HepG2 (cell line): ENCODE results near the gene GPATCH4. TPM values are rescaled to one million over a fixed set of nuclear protein-coding genes. Genes with fewer than 3 reads are reported as not detected.

Source experiments
- ADNP ChIP-seq: sonication (generic); formaldehyde crosslinking; IDR thresholded peaks from 2 replicates; pipeline ENCODE4 v1.4.0; 2020; ENCODE audit warnings: missing genetic modification reagents
- ARID2 ChIP-seq: sonication (generic); formaldehyde crosslinking; IDR thresholded peaks from 2 replicates; pipeline ENCODE4 v1.8.1; 2022; ENCODE audit warnings: mild to moderate bottlenecking, missing genetic modification reagents, borderline replicate concordance
- CC2D1A ChIP-seq: sonication (generic); formaldehyde crosslinking; IDR thresholded peaks from 2 replicates; pipeline ENCODE4 v1.8.1; 2023; ENCODE audit warnings: mild to moderate bottlenecking, missing genetic modification reagents
- GFI1 ChIP-seq: sonication (generic); formaldehyde crosslinking; IDR thresholded peaks from 2 replicates; pipeline ENCODE4 v1.5.0; 2020; ENCODE audit warnings: missing genetic modification reagents, mild to moderate bottlenecking, borderline replicate concordance
- HNRNPL ChIP-seq: fragments of 200-400 bp; formaldehyde crosslinking; IDR thresholded peaks from 2 replicates; pipeline ENCODE4 v1.6.1; 2017; ENCODE audit warnings: mild to moderate bottlenecking, low read depth, low read length
- ISX ChIP-seq: sonication (generic); formaldehyde crosslinking; conservative IDR thresholded peaks from 2 replicates; pipeline ENCODE4 v1.5.0; 2020; ENCODE audit warnings: missing genetic modification reagents
- SMAD3 ChIP-seq: sonication (generic); formaldehyde crosslinking; IDR thresholded peaks from 2 replicates; pipeline ENCODE4 v1.4.0; 2020; ENCODE audit warnings: missing genetic modification reagents
- SMARCE1 ChIP-seq: fragments of 450-650 bp; IDR thresholded peaks from 2 replicates; pipeline ENCODE4 v1.6.1; 2017; ENCODE audit warnings: borderline replicate concordance
- ZBED4 ChIP-seq: sonication (generic); formaldehyde crosslinking; IDR thresholded peaks from 2 replicates; pipeline ENCODE4 v1.4.0; 2020; ENCODE audit warnings: missing genetic modification reagents, borderline replicate concordance
- ZBTB37 ChIP-seq: sonication (generic); formaldehyde crosslinking; IDR thresholded peaks from 2 replicates; pipeline ENCODE4 v1.4.0; 2020; ENCODE audit warnings: mild to moderate bottlenecking, missing genetic modification reagents
- ZMYM2 ChIP-seq: sonication (generic); formaldehyde crosslinking; IDR thresholded peaks from 2 replicates; pipeline ENCODE4 v1.8.0; 2022; ENCODE audit warnings: mild to moderate bottlenecking, missing genetic modification reagents
- ZMYM4 ChIP-seq: sonication (generic); formaldehyde crosslinking; IDR thresholded peaks from 2 replicates; pipeline ENCODE4 v1.8.1; 2023; ENCODE audit warnings: mild to moderate bottlenecking, missing genetic modification reagents
- ZNF121 ChIP-seq: sonication (generic); formaldehyde crosslinking; IDR thresholded peaks from 2 replicates; pipeline ENCODE4 v1.5.0; 2020; ENCODE audit warnings: mild to moderate bottlenecking, missing genetic modification reagents
- ZNF282 ChIP-seq: fragments of 450-650 bp; IDR thresholded peaks from 2 replicates; pipeline ENCODE4 v1.6.1; 2018; ENCODE audit not compliant: partially characterized antibody
- ZNF317 ChIP-seq: sonication (generic); formaldehyde crosslinking; IDR thresholded peaks from 2 replicates; pipeline ENCODE4 v1.5.0; 2020; ENCODE audit warnings: mild to moderate bottlenecking, missing genetic modification reagents
- ZNF350 ChIP-seq: sonication (generic); formaldehyde crosslinking; IDR thresholded peaks from 2 replicates; pipeline ENCODE4 v1.4.0; 2020; ENCODE audit warnings: mild to moderate bottlenecking, low read depth, missing genetic modification reagents, borderline replicate concordance
- ZNF432 ChIP-seq: sonication (generic); formaldehyde crosslinking; IDR thresholded peaks from 2 replicates; pipeline ENCODE4 v1.5.0; 2020; ENCODE audit warnings: missing genetic modification reagents, mild to moderate bottlenecking, borderline replicate concordance
- ZNF816 ChIP-seq: sonication (generic); formaldehyde crosslinking; IDR thresholded peaks from 2 replicates; pipeline ENCODE4 v1.8.0; 2022; ENCODE audit warnings: missing genetic modification reagents, mild to moderate bottlenecking, borderline replicate concordance
- polyA plus RNA-seq, 8 experiments: library from polyadenylated mRNA; depleted of rRNA in 3 of 8; stranded (reverse) in 7 of 8; unstranded in 1 of 8; fragments of >200 nt; fragmentation: Illumina TruSeq in 4 of 8; extraction: Trizol in 4 of 8; gene quantifications; 2 replicates each; pipeline versions ENCODE4 v1.2.1 to v1.2.3, GENCODE V29; 2011 to 2016; ENCODE audit warnings: low read depth in 4 of 8, missing spikeins in 1 of 8, mixed read lengths in 1 of 8; ENCODE audit not compliant: insufficient read depth in 1 of 8
- total RNA-seq, 5 experiments: library from RNA; depleted of rRNA; stranded (reverse); fragments of >200 nt; fragmentation: Illumina TruSeq; extraction: Trizol; gene quantifications; 2 replicates each; pipeline ENCODE4 v1.2.3, GENCODE V29; 2016; ENCODE audit warnings: low read depth in 1 of 5
- TF ChIP-seq, protein P1 (sequence below): sonication (generic); formaldehyde crosslinking; IDR thresholded peaks from 2 replicates; pipeline ENCODE4 v1.4.0; 2020; ENCODE audit warnings: missing genetic modification reagents, borderline replicate concordance
- TF ChIP-seq, protein P2 (sequence below): sonication (generic); formaldehyde crosslinking; IDR thresholded peaks from 2 replicates; pipeline ENCODE4 v1.8.0; 2022; ENCODE audit warnings: missing genetic modification reagents, mild to moderate bottlenecking, inconsistent platforms, borderline replicate concordance

Gene GPATCH4
- total and polyA plus RNA-seq, 2 of the 13 experiments (the other 11 are each of a cell fraction or from before 2014, with no cell fraction given): 19.2 to 37.9 TPM

GRCh38 chr1:156571919-156572662 lies 29.2 kb downstream of the GPATCH4 start, which contains the start of gene IQGAP3 (continued):
- TF ChIP-seq, protein P1, sequence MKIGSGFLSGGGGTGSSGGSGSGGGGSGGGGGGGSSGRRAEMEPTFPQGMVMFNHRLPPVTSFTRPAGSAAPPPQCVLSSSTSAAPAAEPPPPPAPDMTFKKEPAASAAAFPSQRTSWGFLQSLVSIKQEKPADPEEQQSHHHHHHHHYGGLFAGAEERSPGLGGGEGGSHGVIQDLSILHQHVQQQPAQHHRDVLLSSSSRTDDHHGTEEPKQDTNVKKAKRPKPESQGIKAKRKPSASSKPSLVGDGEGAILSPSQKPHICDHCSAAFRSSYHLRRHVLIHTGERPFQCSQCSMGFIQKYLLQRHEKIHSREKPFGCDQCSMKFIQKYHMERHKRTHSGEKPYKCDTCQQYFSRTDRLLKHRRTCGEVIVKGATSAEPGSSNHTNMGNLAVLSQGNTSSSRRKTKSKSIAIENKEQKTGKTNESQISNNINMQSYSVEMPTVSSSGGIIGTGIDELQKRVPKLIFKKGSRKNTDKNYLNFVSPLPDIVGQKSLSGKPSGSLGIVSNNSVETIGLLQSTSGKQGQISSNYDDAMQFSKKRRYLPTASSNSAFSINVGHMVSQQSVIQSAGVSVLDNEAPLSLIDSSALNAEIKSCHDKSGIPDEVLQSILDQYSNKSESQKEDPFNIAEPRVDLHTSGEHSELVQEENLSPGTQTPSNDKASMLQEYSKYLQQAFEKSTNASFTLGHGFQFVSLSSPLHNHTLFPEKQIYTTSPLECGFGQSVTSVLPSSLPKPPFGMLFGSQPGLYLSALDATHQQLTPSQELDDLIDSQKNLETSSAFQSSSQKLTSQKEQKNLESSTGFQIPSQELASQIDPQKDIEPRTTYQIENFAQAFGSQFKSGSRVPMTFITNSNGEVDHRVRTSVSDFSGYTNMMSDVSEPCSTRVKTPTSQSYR (CRISPR knock-in tag): no peak
- TF ChIP-seq ZBED4 (0 out of 2 replicates have a peak, but pooled peaks have one; percentile 46), ARID2 (CRISPR knock-in tag) (no peak), ADNP (no peak), ZNF121 (CRISPR knock-in tag) (no peak), SMAD3 (CRISPR knock-in tag) (peak; percentile 65; the same call in 1 of the 2 replicates), ZNF282 (no peak), HNRNPL (0 out of 2 replicates have a peak, but pooled peaks have one; percentile 51), ISX (CRISPR knock-in tag) (no peak), ZBTB37 (CRISPR knock-in tag) (no peak), ZNF432 (CRISPR knock-in tag) (no peak), ZNF816 (CRISPR knock-in tag) (no peak), ZMYM2 (CRISPR knock-in tag) (no peak), ZNF350 (peak; percentile 23; the same call in 1 of the 2 replicates), GFI1 (no peak), ZNF317 (CRISPR knock-in tag) (0 out of 2 replicates have a peak, but pooled peaks have one; percentile 27), SMARCE1 (no peak), ZMYM4 (CRISPR knock-in tag) (no peak), CC2D1A (CRISPR knock-in tag) (no peak)
- TF ChIP-seq, protein P2, sequence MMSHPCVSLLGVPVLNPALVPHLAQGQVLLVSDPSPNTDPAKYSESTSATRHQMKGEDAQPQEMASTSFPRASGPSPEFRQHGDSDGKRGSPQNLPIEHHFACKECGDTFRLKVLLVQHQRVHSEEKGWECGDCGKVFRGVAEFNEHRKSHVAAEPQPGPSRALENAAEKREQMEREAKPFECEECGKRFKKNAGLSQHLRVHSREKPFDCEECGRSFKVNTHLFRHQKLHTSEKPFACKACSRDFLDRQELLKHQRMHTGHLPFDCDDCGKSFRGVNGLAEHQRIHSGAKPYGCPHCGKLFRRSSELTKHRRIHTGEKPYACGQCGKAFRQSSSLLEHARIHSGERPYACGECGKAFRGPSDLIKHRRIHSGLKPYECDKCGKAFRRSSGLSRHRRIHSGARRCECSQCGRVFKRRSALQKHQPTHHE (CRISPR knock-in tag): no peak
